K562 (cell line): ENCODE data around the gene SIM2. TPM values are rescaled to one million over a fixed set of nuclear protein-coding genes. Genes with fewer than 3 reads are reported as not detected.

Experiments used
- CBFB ChIP-seq: sonication (generic); formaldehyde crosslinking; IDR thresholded peaks from 2 replicates; pipeline ENCODE4 v1.4.0; 2020; ENCODE audit warnings: mild to moderate bottlenecking, missing genetic modification reagents
- CBX2 ChIP-seq: fragments of 200-600 bp; sonication (generic); IDR thresholded peaks from one replicate; pipeline ENCODE4 v1.6.1; 2012; ENCODE audit warnings: mild to moderate bottlenecking, low read length, inconsistent platforms; ENCODE audit not compliant: insufficient read depth, poor library complexity, severe bottlenecking
- CBX8 ChIP-seq: fragments of 200-600 bp; sonication (generic); IDR thresholded peaks from 2 replicates; pipeline ENCODE4 v1.6.1; 2012; ENCODE audit warnings: borderline replicate concordance, mixed run types, low read depth, mild to moderate bottlenecking, moderate library complexity, mixed read lengths, low read length, control low read depth, inconsistent platforms; ENCODE audit not compliant: poor library complexity, severe bottlenecking; ENCODE audit errors: extremely low read depth
- CHAMP1 ChIP-seq: fragments of 450-650 bp; IDR thresholded peaks from 2 replicates; pipeline ENCODE4 v1.6.1; 2016; ENCODE audit warnings: mild to moderate bottlenecking
- CHD1 ChIP-seq: fragments of 200-600 bp; sonication (generic); IDR thresholded peaks from one replicate; pipeline ENCODE4 v1.6.1; 2012; ENCODE audit warnings: mild to moderate bottlenecking, moderate library complexity, low read length, inconsistent platforms
- CLOCK ChIP-seq: fragments of 250-450 bp; sonication (Bioruptor Pico); IDR thresholded peaks from 2 replicates; pipeline ENCODE4 v1.4.0; 2020; ENCODE audit warnings: mild to moderate bottlenecking, moderate library complexity, borderline replicate concordance
- CREB1 ChIP-seq, 2 experiments: sonication (generic) in 1 of 2; formaldehyde crosslinking in 1 of 2; IDR thresholded peaks; 2 replicates each; pipeline versions ENCODE4 v1.6.1 to v1.8.0; 2012 to 2022; ENCODE audit warnings: inconsistent platforms in 1 of 2, mild to moderate bottlenecking in 1 of 2, missing genetic modification reagents in 1 of 2, moderate library complexity in 1 of 2
- DMBX1 ChIP-seq: fragments of 250-450 bp; sonication (Bioruptor Pico); IDR thresholded peaks from 2 replicates; pipeline ENCODE4 v1.8.0; 2022; ENCODE audit warnings: inconsistent platforms, mild to moderate bottlenecking, moderate library complexity, borderline replicate concordance
- EGR1 ChIP-seq: fragments of 450-650 bp; conservative IDR thresholded peaks from 2 replicates; pipeline ENCODE4 v1.6.1; 2017; ENCODE audit warnings: mild to moderate bottlenecking
- GABPB2 ChIP-seq: fragments of 250-450 bp; sonication (Bioruptor Pico); conservative IDR thresholded peaks from 2 replicates; pipeline ENCODE4 v1.5.1; 2021; ENCODE audit warnings: mild to moderate bottlenecking
- HNRNPUL1 ChIP-seq: fragments of 200-400 bp; formaldehyde crosslinking; IDR thresholded peaks from 2 replicates; pipeline ENCODE4 v1.6.1; 2017; ENCODE audit warnings: low read length
- KAT7 ChIP-seq: sonication (generic); formaldehyde crosslinking; IDR thresholded peaks from 2 replicates; pipeline ENCODE4 v1.8.0; 2022; ENCODE audit warnings: missing genetic modification reagents, mild to moderate bottlenecking, borderline replicate concordance
- L3MBTL2 ChIP-seq: fragments of 450-650 bp; IDR thresholded peaks from 2 replicates; pipeline ENCODE4 v1.6.1; 2016; ENCODE audit warnings: mild to moderate bottlenecking, moderate library complexity
- MYC ChIP-seq, 2 experiments: fragments of 250-450 bp in 1 of 2; sonication (Bioruptor Pico) in 1 of 2; IDR thresholded peaks; 2 replicates each; pipeline versions ENCODE4 v1.5.1 to v1.6.1; 2012 to 2021; ENCODE audit warnings: low read depth in 2 of 2, borderline replicate concordance in 1 of 2, improper control_type of control experiment in 1 of 2, low read length in 1 of 2, mild to moderate bottlenecking in 1 of 2, moderate library complexity in 1 of 2
- POLR2AphosphoS5 ChIP-seq: IDR thresholded peaks from 2 replicates; pipeline ENCODE4 v1.6.1; 2011; ENCODE audit warnings: mild to moderate bottlenecking, low read depth, low read length, moderate library complexity; ENCODE audit not compliant: control insufficient read depth, insufficient read depth
- POU5F1 ChIP-seq: fragments of 150-350 bp; IDR thresholded peaks from 2 replicates; pipeline ENCODE4 v1.6.1; 2014; ENCODE audit warnings: borderline replicate concordance, low read length, low read depth, mild to moderate bottlenecking; ENCODE audit not compliant: partially characterized antibody
- RCOR1 ChIP-seq, 2 experiments: IDR thresholded peaks; 2 replicates each; pipeline ENCODE4 v1.6.1; 2012; ENCODE audit warnings: low read depth in 2 of 2, low read length in 2 of 2, borderline replicate concordance in 1 of 2, improper control_type of control experiment in 1 of 2
- RFX1 ChIP-seq: fragments of 450-650 bp; IDR thresholded peaks from 2 replicates; pipeline ENCODE4 v1.6.1; 2016; ENCODE audit warnings: mild to moderate bottlenecking, moderate library complexity
- SETDB1 ChIP-seq: IDR thresholded peaks from one replicate; pipeline ENCODE4 v1.6.1; 2012; ENCODE audit warnings: low read length, control low read depth, inconsistent platforms
- SMAD2 ChIP-seq: fragments of 150-350 bp; IDR thresholded peaks from 2 replicates; pipeline ENCODE4 v1.6.1; 2014; ENCODE audit warnings: low read depth, mild to moderate bottlenecking, low read length
- ZNF217 ChIP-seq: sonication (generic); formaldehyde crosslinking; IDR thresholded peaks from 2 replicates; pipeline ENCODE4 v1.8.0; 2022; ENCODE audit warnings: mild to moderate bottlenecking, missing genetic modification reagents
- ZNF282 ChIP-seq: sonication (generic); formaldehyde crosslinking; IDR thresholded peaks from 2 replicates; pipeline ENCODE4 v1.8.1; 2023; ENCODE audit warnings: missing genetic modification reagents
- ZSCAN29 ChIP-seq: fragments of 450-650 bp; IDR thresholded peaks from 2 replicates; pipeline ENCODE4 v1.6.1; 2017
- polyA plus RNA-seq, 8 experiments: library from polyadenylated mRNA; depleted of rRNA in 4 of 8; stranded (reverse) in 5 of 8; unstranded in 3 of 8; fragments of >200 nt; fragmentation: Nextera tagmentation in 2 of 8; fragmentation: Illumina TruSeq in 1 of 8; extraction: Ambion mirVana in 2 of 8; extraction: Trizol in 1 of 8; gene quantifications; 2 replicates each; pipeline versions ENCODE4 v1.2.1 to v1.2.3, GENCODE V29; 2011 to 2014; ENCODE audit warnings: inconsistent platforms in 1 of 8, missing spikeins in 1 of 8
- total RNA-seq, 7 experiments: library from RNA; depleted of rRNA in 6 of 7; stranded (reverse); fragments of >200 nt in 6 of 7; fragmentation: Illumina TruSeq in 2 of 7; extraction: Trizol in 2 of 7; gene quantifications; 2 replicates each; pipeline versions ENCODE4 v1.2.1 to v1.2.3, GENCODE V29; 2011 to 2021; ENCODE audit warnings: low replicate concordance in 1 of 7

SIM2 gene
- total and polyA plus RNA-seq, 9 of the 15 experiments (the other 6 are each of a cell fraction or from before 2014, with no cell fraction given): 0.07 to 0.11 (median 0.08) TPM; not detected in 6

GRCh38 chr21:36747041-36747814 is 48.3 kb downstream of the SIM2 start (continued):
- no peak for TF ChIP-seq KAT7
- TF ChIP-seq RFX1: no peak
- no peak for TF ChIP-seq CBFB
- TF ChIP-seq POLR2AphosphoS5: no peak
- peak; percentile 44 for TF ChIP-seq CBX8
- no peak for TF ChIP-seq CLOCK
- no peak for TF ChIP-seq CHAMP1
- TF ChIP-seq CHD1: peak; percentile 43
- no peak for TF ChIP-seq ZNF282 (CRISPR knock-in tag)
- no peak for TF ChIP-seq POU5F1
- no peak for TF ChIP-seq CBX2
- TF ChIP-seq SETDB1: no peak
- TF ChIP-seq L3MBTL2: no peak
- TF ChIP-seq SMAD2: no peak
- TF ChIP-seq ZNF217 (CRISPR knock-in tag): no peak
- no peak for TF ChIP-seq RCOR1 (IDR thresholded peaks at IDR 0.05; ENCODE audit: borderline replicate concordance in 1 of 2, low read depth in 2 of 2, low read length in 2 of 2)
- 0 out of 2 replicates have a peak, but pooled peaks have one; percentile 6 for TF ChIP-seq MYC (IDR thresholded peaks at IDR 0.05; ENCODE audit: low read depth, low read length)
- TF ChIP-seq MYC (CRISPR knock-in tag; IDR thresholded peaks at IDR 0.05; ENCODE audit: borderline replicate concordance, low read depth): no peak
- no peak for TF ChIP-seq DMBX1 (CRISPR knock-in tag)
- TF ChIP-seq HNRNPUL1: no peak
- no peak for TF ChIP-seq ZSCAN29
- no peak for TF ChIP-seq GABPB2 (CRISPR knock-in tag)
- peak; percentile 63 for TF ChIP-seq EGR1
- TF ChIP-seq CREB1 (IDR thresholded peaks at IDR 0.05): no peak
- TF ChIP-seq CREB1 (CRISPR knock-in tag; IDR thresholded peaks at IDR 0.05): no peak
